HG03097 (cell line): ENCODE results near the gene BCKDHB.
"Not testable (repeated sequence)": the region's sequence is repeated elsewhere in the genome, so short reads cannot be mapped to it uniquely, and the experiment has no call there.

Experiments used
- ATAC-seq: cut with Tn5 transposase; IDR thresholded peaks from one replicate; pipeline ENCODE4 v1.9.1; 2021; ENCODE audit not compliant: unreplicated experiment, low FRiP score

Gene BCKDHB

DNA sequence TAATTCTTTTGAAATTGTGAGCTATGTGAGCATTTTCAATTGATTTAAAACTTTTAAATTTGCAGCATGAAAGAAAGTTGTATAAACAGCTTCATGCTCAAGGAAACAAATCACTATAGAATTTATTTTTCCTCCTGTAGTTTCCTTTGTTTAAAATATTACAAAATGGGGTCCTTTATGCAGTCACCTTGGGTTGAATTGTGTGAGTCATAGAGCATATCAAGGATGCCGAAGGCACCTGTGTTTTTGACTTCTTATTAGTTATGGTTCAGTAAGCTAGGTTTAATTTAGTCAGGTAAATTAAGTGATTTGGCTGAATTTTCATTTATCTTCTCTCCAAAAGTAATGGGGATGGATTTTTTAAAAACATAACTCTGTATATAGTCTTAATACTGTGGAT, 96.8 kb downstream of the BCKDHB start:
- no peak for ATAC-seq

DNA sequence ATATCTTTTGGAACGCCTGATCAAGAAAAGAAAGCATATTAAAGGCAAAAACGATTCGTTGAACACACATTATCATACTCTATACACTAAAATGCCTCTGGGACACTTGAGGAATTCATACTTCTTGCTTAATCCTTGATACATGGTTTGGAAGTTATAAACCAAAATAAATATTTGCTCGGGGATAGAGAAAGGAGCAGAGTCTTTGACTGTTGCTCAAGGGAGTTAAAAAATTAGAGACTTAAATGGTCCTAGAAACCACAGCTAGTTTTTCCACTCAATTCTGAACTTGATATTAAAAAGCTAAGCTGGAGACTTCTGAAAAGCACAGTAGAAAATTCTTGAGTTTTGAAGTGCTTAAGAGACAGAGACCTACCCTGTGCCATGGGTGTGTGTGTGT, 98.9 kb downstream of the BCKDHB start:
- ATAC-seq, result no peak

DNA sequence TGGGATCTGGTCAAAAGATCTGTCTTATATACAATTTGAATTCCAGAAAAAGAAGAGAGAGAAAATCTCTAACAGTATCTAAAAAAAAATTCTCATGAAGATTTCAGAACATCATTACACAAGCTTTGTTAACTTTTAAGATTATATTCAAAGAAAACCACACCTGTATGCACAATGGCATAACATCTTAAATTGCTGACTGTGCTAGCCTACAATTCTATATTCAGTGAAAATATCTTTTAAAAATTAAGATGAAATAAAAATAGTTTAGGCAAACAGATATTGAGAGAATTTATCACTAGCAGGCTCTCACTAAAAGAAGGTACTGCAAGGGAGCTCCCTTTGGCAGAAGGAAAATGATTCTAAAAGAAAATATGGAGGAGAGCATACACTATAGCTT, 100.3 kb downstream of the BCKDHB start:
- ATAC-seq, result no peak

DNA sequence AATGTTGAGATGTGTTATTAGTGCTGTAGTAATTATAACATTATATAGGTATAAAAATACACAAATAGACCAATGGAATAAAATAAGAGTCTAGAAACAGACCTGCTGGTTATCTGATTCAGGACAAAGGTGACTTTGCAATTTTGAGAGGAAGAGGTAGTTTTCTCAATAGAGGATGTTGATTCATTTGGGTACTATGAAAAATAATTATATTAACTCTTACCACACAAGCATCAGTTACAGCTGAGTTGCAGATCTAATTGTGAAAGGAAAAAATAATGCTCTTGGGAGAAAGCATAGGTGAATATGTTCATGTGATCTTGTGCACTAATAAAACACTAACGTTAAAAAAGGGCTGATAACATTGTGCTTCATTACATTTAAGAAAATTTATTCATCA, 103.0 kb downstream of the BCKDHB start:
- ATAC-seq, result no peak

DNA sequence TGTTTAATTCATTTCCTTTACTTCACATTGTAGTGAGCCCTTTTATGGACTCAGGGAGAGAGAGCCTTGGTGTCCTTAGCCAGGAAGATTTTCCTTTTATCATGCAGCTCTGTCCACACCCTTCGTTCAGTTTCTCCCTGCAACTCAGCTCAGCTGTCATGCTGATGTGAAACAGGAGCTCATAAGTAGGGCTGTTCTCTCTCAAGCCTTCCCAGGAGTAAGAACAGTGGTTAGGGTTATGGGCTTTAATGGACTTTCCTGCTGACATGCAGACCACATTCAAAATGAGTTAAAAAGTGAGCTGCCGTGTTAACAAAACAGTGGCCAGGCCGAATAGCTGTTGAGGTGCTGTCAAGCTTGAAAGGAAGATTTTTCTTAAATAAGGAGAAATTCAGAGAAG, 104.1 kb downstream of the BCKDHB start:
- ATAC-seq, result no peak

DNA sequence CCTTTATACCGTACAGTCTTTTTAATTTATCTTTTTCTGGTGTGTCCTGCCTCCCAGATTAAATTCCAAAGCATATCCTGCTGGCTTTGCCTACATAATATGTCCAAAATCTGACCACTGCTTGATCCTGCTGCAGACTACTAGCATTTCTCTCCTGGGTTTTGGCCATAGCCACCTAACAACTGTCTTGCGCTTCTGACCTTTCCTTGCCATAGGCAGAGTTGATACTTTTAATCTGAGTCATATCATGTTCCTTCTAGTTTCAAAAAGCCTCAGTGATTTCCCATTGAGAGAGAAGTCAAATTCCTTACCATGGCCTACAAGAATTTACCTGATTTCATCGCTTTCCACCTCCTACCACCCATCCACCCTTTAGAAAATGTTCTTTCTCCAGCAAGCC, 104.8 kb downstream of the BCKDHB start:
- ATAC-seq, result no peak

DNA sequence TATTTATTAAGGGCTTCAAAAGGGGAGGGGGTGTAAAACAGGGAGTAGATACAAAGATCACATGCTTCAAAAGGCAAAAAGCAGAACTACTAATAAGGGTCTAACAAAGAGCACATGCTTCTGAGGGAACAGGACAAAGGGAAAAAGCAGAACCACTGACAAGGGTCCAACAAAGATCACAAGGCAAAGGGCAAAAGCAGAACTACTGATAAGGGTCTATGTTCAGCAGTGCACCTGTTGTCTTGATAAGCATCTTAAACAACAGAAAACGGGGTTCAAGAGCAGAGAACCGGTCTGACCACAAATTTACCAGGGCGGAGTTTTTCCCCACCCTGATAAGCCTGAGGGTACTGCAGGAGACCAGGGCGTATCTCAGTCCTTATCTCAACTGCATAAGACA, 105.4 kb downstream of the BCKDHB start:
- ATAC-seq, result not testable (repeated sequence)

DNA sequence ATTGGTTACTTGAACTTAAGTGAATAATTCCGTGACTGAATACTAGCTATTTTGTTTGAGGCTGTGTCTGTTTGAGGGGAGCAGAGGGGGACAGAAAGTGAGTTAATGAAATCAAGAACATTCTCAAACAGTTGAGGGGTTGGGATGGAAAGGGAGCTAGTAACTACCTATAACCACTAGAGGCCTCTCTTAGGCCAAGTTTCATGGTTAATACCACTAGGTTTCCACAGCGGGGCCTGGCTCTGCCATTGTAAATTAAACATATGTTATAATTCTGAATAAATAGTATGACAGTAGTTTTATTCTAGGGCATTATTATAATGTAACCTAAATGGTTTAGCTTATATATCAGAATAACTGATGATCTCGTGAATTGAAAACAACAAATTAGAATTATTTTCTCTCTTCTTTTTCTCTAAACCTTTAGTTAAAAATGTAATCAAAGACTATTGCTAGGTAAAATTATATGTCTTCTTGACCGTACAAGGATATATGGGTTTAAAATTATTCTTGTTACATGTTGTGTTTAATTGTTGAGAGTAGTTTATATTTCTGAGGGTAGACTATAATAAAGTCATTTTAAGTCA, 108.1 kb downstream of the BCKDHB start:
- peak; percentile 83 for ATAC-seq

DNA sequence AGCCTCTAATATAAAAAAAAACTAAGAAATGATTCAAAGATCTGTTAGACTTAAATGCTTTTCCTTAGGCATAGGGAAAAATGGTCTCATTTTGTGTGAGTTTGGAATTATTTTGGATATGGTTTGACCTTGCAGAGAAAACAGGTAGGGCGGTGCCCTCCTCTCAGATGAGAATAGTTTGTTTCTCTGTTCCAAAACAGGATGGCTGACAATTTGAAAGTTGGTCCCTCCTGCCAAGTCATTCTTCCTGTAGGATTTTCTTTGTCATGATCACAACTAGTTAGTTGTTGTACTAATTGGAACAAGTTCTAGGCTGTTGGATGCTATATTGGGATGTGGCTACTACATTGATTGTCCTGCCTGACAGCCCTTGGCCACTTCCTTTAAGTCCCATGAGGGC, 108.6 kb downstream of the BCKDHB start:
- ATAC-seq, result no peak

DNA sequence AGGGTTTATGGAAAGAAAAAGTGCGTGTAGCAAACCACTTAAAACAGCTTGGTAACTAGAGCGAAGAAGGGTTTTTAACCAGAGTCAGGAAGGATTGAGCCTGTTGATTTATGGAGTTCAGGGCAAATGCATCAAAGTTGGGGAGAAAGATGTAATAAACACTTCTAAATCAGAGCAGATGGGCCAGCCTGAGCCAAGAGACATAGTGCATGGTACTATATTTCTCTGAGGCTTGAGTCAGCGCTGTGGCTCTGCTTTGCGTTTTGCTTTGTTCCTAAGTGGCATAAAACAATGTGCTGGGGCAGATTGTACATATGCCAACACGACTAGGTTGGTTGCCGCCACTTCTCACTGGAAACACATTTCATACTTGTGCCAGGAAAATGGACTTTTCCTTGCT, 111.3 kb downstream of the BCKDHB start:
- ATAC-seq, result no peak

DNA sequence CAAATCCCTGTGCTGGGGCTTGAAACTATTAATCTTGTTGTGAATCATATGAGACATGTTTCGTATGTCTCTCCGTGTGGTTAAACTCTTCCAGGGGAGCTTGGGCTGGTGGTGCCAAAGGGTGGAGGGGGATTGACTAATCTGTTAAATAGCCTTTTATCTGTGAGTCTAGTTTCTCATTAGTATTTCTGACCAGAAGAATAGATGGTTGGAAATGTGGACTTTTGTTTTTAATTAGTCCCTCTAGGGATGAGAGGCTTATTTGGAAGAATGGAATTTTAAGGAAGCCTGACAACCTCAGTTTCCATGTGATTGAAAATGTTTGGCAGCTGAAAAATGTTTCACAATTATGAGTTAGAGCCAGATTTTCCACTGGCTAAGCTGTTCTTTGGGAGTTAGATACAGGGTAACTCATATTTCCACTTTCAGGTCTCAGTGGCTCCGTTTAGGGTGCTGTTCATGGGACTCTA, 117.3 kb downstream of the BCKDHB start:
- no peak for ATAC-seq

DNA sequence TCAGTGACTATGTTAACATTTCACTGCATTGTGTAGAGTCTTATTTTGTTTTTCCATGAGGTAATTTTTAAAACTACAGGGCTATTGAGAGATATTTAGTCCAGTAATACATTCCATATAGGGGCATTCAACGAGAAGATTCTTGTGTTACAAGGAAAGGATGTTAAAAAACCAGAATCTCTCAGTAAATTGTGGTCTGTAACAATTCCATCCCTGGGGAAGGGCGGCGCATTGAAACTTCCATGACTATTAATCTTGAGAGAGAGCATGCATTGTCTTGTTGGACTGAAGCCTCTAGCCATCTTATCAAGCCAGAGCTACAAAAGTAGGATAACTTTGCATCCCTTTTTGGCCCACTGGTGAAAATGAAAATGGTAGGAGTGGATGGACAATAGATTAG, 119.7 kb downstream of the BCKDHB start:
- no peak for ATAC-seq

DNA sequence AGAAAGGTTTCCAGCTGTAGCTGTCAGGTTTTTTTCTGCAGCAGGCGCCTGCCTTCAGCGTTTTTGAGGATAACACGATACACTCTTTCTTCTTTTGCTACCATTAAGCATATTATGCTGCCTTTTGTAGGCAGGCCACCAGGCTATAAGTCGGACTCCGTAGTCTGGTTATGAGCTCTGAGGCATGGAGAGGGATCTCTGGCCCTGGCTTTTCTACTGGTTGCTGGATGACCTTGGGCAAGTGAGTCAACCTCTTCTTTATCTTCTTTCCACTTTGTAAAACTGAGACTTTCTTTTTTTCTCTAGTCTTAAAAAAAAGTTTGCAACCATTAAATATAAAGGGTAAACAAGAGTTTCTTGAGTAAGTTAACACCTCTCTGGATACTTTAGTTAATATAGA, 120.2 kb downstream of the BCKDHB start:
- no peak for ATAC-seq

DNA sequence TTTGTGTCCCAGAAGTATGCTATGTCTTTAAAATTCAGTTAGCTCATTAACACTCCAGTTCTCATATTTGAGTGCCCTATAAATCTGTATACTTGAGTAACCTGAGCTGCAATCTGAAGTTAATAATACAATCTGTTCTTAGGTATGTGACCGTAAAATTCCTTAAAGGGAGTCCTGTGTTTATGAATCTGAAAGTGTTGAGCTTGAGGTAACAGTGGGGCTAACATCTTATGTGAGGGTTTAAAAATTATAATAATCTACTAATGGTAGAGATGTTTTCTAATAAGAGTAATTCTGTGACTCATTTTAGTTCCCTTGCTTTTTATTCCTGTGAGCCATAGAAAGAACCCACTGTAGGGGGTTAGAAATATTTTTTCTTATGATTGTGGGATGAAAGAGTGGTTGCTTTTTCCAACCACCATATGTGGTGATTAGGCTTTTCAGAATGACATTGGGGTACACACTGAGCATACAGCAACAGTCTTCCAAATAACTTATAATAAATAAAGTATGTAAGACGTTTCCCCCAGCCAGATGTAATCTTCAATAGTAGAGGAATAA, 121.2 kb downstream of the BCKDHB start:
- no peak for ATAC-seq

DNA sequence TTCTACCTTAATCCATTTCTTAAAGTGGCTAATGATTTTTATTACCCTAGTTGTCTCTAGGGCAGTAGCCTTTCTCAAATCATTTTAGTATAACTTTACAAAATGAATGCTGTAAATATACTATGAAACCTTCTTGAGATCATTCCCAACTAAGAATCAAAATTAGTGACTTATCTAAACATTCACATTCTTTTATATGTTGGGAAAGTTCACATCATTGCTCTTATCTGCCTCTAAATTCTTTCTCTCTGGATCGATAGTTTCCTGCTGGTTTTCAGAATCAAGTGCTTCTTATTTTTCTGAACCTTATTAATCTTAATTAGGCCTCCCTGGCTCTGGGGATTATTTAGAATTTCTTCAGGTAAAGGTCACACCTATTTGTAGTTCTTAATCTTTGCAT, 126.8 kb downstream of the BCKDHB start:
- no peak for ATAC-seq

DNA sequence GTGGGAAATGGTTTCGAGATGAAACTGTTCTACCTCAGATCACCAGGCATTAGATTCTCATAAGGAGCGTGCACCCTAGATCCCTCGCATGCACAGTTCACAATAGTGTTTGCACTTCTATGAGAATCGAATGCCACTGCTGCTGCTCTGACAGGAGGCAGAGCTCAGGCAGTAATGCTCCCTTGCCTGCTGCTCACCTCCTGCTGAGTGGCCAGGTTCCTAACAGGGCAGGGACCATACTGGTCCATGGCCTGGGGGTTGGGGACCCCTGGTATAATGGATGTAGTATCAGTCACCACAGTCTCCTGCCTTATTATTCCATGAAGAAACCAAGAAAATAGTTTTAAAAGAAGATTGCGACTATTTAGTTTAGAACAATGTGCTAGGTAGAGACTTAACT, 127.5 kb downstream of the BCKDHB start:
- no peak for ATAC-seq

DNA sequence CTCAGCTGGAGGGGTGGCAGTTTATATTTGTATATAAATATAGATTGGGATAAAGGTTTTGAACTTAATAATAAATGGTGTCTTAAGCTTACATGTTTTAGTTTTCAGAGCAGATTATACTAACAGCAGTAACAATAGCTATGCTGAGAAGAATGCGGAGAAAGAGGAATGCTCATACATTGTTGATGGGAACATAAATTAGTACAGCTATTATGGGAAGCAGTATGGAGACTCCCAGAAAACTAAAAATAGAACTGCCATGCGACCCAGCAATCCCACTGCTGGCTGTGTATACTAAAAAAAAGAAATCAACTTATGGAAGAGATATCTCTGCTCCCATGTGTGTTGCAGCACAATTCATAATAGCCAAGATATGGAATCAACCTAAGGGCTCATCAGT, 127.9 kb downstream of the BCKDHB start:
- no peak for ATAC-seq

DNA sequence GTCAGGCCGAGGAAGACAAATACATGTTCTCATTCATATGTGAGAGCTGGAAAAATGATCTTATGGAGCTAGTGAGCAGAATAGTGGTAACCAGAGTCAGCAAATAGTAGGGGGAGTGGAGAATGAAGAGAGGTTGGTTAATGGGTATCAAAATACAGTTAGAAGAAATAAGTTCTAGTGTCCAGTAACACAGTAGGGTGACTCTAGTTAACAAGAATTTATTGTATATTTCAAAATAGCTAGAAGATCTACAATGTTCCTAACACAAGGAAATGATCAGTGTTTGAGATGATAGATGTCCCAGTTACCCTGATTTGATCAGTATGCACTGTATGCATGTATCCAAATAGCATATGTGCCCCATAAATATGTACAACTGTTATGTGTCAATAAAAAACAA, 128.4 kb downstream of the BCKDHB start:
- no peak for ATAC-seq

DNA sequence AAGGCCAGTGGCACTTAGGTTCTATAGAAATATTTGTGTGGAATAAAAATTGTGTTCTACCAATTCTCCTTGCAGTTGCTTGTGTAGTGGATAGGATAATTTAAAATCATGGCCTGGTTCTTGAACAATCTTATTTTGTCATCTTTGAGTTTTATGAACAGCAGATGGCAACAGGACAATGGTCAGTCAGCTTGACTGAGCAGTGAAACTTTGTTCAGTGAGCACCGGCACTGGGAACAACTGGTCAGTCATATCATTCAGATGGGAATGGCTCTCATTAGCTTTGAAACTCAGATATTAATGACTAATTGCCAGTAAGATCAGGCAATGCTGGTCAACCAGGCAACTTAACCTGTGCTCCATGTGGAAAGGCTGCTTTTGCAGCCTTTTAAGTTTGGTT, 129.2 kb downstream of the BCKDHB start:
- no peak for ATAC-seq

DNA sequence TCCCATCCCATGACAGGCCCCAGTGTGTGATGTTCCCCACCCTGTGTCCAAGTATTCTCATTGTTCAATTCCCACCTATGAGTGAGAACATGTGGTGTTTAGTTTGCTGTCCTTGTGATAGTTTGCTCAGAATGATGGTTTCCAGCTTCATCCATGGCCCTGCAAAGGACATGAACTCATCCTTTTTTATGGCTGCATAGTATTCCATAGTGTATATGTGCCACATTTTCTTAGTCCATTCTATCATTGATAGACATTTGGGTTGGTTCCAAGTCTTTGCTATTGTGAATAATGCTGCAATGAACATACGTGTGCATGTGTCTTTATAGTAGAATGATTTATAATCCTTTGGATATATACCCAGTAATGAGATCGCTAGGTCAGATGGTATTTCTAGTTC, 132.3 kb downstream of the BCKDHB start:
- ATAC-seq, result not testable (repeated sequence)

DNA sequence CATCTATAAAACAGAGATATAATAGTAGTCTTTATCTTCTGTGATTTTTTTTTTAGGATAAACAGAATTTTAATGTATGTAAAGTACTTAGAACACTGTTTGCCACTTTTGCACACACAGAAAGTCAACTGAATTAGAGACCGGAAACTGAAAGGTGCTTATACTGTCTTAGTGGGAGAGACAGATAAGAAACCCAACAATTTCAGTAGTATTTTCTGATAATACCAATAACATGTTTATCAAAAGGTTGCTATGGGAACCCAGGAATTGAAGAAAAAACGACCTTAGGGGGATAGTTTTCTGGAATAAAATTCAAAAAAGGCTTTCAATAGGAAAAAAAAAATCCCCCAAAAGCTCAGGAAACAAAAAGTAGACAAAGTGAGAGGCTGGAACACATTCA, 138.6 kb downstream of the BCKDHB start:
- no peak for ATAC-seq

DNA sequence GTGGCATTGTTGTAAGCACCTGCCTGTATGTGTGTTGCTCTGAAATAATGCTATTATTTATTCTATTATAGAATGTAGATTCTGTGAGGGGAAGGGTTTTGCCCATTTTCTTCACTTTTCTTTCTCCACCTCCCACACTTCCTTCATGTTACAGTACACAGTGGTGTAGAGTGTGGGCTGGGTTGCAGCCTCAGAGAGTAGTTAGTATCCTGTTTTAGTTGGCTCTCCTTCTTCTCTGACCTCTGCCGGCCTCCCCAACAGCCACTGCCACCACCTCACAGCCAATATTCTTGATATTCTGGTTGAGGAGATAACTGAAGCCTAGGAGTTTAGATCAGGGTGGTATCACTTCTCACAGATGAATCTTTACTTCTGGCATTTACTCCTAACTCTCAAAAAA, 143.4 kb downstream of the BCKDHB start:
- no peak for ATAC-seq
